Measurements from ENCODE around the gene SYNPO2.
"Not testable (repeated sequence)": the region's sequence is repeated elsewhere in the genome, so short reads cannot be mapped to it uniquely, and the experiment has no call there.

SYNPO2 gene, protein sequence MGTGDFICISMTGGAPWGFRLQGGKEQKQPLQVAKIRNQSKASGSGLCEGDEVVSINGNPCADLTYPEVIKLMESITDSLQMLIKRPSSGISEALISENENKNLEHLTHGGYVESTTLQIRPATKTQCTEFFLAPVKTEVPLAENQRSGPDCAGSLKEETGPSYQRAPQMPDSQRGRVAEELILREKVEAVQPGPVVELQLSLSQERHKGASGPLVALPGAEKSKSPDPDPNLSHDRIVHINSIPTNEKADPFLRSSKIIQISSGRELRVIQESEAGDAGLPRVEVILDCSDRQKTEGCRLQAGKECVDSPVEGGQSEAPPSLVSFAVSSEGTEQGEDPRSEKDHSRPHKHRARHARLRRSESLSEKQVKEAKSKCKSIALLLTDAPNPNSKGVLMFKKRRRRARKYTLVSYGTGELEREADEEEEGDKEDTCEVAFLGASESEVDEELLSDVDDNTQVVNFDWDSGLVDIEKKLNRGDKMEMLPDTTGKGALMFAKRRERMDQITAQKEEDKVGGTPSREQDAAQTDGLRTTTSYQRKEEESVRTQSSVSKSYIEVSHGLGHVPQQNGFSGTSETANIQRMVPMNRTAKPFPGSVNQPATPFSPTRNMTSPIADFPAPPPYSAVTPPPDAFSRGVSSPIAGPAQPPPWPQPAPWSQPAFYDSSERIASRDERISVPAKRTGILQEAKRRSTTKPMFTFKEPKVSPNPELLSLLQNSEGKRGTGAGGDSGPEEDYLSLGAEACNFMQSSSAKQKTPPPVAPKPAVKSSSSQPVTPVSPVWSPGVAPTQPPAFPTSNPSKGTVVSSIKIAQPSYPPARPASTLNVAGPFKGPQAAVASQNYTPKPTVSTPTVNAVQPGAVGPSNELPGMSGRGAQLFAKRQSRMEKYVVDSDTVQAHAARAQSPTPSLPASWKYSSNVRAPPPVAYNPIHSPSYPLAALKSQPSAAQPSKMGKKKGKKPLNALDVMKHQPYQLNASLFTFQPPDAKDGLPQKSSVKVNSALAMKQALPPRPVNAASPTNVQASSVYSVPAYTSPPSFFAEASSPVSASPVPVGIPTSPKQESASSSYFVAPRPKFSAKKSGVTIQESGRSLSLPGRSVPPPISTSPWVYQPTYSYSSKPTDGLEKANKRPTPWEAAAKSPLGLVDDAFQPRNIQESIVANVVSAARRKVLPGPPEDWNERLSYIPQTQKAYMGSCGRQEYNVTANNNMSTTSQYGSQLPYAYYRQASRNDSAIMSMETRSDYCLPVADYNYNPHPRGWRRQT

DNA sequence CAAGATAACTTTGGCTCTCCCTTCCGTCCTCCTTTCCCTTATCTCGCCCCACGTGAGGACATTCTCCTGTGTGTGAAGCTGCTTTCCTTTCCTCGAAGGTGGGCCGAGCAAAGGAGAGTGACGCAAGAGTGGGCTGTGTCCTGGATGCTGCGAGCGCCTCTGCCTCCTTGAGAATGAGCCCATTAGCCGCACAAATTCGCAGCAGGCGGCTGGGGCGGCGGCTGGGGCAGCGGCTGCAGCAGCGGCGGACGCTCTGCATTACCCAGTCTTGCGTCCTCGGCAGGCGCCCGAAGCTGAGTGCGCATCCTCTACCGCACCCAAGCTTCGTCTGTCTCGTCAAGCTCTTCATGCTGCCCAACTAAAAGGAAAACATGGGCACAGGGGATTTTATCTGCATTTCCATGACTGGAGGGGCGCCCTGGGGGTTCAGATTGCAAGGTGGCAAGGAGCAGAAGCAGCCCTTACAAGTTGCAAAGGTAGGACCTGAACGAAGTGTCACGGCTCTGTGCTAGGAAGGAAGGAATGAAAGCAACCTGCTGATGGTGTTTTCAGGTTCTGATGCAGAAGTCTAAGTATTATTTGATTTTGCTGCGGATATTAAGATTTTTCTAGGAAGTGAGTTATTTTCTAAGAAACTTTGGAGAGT lies at the start of gene SYNPO2:
Gene SYNPO2, plus strand, starts transcription at position 189 of the 646 bp plus-strand sequence. Its CDS starts 183 bp downstream, at position 372.
- DNase-seq (ENCODE audit: low read depth) = peak; percentile 89

DNA sequence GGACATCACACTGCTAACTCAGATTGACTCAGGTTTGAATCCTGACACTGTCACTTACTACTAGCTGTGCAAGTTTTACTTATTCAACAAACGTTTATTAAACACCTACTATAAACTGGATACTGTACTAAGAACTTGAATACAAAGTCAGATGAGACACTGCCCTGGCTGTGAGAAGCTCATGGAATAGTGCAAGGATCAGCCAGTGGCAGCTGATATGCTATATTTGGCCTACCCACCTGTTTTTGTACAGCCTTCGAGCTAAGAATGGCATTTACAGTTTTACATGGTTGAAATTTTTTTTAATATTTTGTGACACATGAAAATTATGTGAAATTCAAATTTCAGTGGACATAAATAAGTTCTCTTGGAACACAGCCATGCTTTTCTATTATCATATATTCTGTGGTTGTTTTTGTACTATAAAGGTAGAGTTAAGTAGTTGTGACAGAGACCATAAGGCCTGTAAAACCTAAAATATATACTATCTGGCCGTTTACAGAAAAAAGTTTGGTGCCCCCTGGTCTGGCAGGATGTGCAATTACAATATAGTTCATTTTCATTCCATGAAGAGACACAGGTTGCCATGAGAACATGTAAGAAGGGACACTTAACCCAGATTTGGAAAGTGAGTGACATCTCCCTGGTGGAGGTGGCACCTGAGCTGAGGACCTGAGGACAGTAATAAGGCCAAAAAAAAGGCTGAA lies 49.3 kb upstream of the SYNPO2 start:
- no peak for DNase-seq (ENCODE audit: low read depth)

DNA sequence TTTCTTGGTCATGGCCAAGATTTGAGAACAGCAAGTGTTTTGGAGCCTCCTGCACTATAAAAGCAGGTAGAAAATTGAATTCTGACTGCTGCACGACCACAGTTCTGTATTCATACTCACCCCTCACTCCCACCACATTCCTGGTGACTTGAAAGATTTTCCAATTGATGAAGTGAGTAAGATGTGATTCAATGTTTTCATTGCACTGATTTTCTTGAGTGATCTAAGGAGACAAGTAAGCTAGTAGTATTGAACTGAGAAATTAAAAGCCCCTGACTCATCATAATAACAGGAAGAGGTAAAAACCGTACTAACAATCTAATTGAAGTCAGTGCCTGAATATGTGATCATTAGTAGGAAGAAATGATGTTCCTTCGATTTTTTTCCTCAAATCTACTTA lies 46.6 kb upstream of the SYNPO2 start:
- no peak for DNase-seq (ENCODE audit: low read depth)

DNA sequence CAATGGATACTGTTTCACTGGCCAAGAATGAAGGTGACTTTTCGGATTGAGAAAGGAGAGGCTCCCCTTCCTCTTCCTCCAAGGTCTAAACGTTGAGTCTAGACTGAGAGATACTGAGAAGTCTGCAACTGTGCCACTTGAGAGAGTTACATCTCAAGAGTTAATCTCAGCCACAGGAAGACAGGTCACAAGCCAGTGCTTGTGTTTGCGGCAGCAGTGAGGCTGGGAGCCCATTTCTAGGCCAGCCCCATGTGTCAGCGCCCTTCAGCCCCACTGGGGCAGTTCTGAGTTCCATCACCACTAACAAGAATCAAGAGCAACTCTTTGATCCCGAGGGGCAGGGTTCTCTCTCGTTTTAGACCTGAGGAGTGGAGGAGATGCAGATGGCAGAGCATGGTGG lies 45.4 kb upstream of the SYNPO2 start:
- no peak for DNase-seq (ENCODE audit: low read depth)

DNA sequence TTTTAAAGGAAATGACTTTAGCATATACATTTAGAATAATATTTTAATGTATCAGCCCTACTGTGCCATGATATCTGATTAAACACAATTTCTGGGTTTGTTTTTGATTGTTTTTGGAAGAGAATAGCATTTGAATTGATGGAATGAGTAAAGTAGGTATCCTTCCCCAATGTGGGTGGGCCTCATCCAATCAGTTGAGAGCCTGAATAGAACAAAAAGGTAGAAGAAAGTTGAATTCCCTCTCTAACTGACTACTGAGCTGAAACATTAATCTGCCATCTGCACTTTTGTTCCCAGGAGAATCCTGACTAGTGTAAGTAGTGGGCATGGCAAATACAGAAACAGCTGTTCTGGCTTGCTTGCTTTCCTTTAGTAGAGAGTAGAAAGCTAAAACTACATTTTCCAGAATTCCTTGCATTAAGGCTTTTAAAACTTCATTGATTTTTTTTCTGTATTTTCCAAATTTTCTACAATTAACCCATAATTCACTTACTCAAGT lies 43.1 kb upstream of the SYNPO2 start:
- DNase-seq (ENCODE audit: low read depth) = no peak

DNA sequence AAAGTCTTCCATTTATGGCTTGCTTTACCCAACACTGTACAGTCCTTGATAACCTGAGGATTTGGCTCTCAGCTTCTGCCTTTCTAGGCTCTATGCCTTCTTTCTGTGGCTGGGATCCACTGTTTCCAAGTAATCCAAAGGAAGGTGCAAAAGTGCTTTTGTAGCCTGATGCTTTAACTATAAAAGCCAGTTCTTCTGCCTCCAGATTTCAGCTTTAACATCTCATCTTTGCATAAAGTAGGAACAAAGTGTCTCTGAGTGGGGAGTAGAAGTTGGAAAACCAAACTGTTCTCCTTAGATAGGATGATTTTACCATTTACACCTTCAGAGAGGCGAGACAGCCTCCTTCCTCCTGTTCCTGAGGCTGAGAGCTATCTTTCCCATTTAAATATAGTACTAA lies 41.7 kb upstream of the SYNPO2 start:
- DNase-seq (ENCODE audit: low read depth) = no peak

DNA sequence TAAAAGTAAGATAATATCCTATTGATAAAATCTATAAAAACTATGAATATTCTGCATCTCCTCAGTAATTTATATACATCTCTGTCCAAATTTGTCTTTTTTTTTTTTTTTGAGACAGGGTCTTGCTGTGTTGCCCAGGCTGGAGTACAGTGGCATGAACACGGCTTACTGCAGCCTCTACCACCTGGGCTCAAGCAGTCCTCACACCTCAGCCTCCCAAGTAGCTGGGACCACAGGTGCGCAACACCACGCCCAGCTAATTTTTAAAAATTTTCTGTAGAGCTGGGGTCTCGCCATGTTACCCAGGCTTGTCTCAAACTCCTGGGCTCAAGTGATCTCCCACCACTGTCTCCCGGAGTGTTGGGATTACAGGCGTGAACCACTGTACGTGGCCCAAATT lies 40.4 kb upstream of the SYNPO2 start:
- no peak for DNase-seq (ENCODE audit: low read depth)

DNA sequence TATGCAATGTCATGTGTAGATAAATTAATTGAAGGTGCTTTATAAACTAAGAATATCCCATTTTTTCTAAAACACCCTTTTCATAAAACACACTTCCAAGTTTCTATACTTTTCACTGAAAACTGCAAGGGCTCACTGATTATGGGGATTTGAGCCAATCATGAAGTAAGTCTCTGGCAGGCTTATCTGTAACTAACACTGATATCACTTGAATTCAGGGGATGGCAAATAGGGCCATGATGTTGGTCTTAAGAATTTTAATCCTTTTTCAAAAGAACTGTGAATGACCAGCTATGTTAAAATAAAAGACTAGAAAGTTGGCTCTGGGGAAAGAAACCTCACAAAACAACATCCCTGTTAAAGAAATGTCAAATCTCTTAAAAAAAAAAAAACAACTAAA lies 39.8 kb upstream of the SYNPO2 start:
- no peak for DNase-seq (ENCODE audit: low read depth)

DNA sequence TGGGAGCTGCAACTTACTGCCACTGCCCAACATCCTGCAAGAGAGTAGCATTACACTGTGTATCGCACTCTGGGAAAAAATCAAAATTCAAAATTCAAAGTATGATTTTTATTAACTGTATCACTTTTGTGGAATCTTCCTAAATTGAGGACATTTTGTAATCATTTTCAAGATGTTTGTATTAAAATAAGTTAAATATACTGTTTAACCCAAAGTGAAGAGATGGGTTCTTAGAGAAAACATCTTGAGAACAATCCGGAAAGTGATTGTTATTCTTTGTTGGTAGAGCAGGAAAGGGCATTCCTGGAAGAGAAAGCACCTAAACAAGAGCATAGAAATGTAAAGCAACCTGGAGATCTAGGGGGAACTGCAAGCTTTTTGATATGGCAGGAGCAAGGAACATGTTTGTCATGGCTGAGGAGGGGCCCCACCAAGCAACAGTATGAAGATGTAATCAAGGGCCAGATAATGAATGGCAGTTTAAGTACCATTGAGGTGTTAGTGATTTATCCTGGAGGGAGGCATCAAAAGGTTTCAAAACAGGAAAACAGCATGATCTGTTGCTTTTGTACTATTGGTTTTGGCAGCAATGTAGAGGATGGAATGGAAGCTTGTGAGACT lies 38.7 kb upstream of the SYNPO2 start:
- DNase-seq (ENCODE audit: low read depth) = no peak

DNA sequence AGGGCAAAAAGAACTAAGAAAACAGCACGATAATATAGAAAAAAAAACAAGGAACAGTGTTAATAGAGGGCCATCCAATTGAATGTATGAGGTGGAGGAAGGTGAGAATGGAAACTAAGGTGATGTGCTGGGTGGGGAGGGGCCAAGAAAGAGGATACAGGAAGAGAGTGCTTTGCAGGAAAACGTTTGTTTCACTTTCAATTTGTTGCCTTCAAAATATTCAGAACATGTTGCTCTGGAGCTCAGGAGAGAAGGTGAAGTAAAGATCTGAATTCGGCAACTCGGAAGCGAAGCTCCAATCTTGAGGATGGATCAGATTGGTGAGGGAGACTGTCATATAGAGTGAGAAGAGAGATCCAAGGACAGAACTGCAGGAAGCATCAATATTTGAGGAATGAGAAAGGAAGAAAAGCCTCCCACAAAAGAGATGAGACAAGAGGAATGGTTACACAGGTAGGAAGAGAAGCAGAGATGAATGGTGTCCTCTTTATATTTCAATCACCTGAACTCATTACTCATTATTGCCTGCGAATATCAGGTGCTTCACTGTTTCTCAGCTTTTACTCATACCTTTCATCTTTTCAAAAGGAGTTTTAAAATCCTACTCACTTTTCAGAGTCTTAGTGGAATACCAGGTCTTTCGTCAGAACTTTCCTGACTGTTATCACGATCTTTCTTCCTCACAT lies 38.0 kb upstream of the SYNPO2 start:
- peak; percentile 30 for DNase-seq (ENCODE audit: low read depth)

DNA sequence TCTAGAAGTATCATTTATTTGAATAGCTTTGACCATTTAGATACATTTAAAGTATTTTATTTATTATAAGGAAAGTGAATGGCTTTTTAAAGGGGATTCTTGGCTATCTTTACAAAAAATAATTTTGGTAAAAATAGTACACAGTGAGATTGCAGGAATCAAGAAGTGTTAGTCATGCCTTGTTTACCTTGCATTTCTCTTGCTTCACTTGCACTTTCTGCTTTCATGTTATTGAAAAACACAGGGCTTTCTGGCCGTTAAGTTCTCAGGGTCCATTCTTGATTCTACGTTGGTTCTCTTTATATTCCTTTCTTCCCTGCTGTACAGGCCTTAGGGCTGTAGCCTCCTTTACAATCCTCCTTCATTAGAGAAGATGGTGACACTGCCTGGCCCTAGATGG lies 30.9 kb upstream of the SYNPO2 start:
- no peak for DNase-seq (ENCODE audit: low read depth)

DNA sequence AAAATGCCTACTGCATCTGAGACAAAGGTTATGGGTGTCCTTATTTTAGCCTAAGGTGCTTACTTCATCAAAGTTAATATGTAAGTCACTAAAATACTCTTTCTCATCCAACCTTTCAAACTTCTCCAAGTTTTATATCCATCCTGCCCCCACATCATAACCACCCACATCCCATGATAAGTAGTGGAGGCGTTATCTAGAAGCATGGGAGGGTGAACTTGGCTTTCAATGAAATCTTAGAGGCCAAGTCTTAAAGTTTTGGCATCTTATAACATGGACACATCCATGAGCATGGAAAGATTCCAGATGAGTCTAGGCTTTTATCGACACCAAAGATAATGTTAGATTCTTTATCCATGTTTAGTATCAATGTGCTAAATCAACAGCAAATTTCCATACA lies 29.9 kb upstream of the SYNPO2 start:
- DNase-seq (ENCODE audit: low read depth) = no peak

DNA sequence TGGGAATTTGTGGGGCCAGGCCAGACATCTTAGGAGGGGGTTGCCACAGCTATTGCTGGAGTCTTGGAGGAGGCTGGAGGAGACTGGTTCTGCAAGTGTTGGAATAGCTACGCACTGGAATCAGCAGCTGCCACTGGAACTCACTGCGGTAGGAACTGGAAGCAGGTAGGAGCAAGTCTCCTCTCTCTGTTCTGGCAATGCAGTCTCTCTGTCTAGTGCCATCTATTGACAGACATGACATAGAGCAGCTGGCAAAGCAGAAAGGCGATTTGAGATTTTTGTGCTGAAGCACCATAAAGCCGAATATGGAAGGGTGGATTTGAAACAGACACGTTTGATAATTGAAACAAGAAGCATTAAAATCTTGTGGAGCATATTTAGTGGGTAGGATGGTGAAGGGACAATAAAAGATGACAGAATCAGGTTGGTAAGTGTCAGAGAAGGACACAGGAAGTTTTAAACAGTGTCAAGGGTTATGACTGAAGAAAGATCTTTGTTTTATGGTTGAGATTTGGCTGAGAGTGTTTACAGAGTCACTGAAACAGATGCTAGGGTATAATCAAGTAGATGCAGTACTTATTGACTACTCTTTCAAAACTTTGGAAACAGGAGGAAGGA lies 23.5 kb upstream of the SYNPO2 start:
- DNase-seq (ENCODE audit: low read depth) = peak; percentile 67

DNA sequence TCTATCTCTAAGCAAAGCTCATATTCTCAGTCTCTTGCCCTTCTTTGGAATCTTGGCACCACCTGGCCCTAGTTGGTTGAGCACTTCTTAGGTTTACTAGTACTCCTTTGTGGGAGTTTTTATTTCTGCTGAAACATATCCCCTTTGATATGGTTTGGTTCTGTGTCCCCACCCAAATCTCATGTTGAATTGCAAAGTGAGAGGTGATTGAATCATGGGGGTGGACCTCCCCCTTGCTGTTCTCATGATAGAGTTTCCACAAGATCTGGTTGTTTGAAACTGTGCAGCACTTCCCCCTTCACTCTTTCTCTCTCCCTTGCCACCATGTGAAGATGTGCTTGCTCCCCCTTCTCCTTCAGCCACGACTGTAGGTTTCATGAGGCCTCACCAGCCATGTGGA lies 22.2 kb upstream of the SYNPO2 start:
- DNase-seq (ENCODE audit: low read depth) = no peak

DNA sequence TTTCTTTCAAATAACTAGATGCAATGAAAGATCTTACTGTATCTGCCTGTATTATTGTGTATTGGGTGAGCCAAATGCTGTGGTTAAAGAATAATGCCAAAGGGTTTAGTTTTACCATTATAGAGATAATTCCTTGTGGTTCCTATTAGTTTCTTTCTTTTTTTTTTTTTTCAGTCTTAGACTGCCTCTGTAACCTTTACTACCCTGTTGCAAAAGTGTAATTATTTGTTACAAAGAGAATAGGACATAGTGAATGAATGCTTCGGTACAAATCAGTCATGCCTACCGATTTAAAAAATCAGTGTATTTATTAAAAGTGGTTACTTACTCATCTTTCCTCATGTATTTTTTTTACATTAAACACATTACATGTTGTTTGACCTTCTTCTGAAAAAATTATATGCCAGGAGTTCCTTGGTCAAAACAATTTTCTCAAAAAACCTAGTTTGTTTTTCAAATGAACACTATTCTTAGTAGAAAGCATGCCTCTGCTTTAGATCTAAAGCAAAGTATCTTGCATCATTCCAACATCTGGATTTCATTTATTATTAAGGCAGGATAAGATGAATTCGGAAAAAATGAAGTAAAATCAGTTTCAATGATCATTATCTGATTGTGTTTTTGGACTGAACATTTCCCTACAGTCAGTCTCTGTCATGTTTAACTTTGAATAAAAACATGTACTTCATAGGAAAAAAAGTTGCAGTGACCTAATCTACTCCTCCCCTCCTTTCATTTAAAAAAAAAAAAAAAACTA lies 21.2 kb upstream of the SYNPO2 start:
- no peak for DNase-seq (ENCODE audit: low read depth)

DNA sequence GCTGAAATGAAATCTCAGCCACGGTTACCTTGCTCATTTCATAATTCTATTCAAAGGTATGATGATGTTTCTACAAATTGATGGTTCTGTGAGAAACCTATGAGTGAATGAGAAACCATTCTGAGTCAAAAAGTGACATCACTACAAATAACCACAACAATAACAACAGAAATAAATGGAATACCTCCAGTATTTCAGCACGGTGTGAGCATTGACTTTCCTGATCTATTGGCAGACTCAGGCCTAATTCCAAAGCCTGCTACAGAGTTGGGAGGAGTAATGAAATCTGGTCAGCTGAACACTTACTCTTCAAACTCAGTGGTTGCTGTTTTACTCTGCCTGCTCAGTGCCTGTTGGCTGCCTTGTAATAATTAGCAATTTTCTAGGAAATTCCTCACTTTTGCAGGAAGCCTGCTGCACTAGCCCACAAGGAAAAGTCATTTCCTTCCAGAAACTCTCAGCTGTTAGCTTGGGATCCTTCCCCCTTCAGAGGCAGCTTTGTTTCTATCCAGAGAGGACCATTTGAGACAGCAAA lies 18.8 kb upstream of the SYNPO2 start:
- DNase-seq (ENCODE audit: low read depth) = peak; percentile 34

DNA sequence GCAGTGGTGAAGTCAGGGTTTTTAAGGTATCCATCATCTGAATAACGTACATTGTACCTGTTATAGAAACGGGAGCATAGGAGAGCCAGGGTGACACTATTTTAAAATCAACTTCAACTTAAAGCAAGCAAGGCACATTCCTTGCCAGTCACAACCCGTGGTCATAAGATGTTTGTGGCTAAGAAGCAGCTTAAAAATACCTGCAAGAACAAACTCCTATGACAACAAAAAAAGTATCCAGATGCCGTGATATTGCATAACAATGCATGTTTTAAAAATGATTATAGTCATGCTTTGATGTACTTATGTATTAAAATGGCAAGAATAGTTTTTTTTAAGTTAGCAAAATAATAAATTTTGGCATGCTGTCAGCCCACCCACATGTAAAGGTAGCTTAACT lies 16.5 kb upstream of the SYNPO2 start:
- DNase-seq (ENCODE audit: low read depth) = peak; percentile 14

DNA sequence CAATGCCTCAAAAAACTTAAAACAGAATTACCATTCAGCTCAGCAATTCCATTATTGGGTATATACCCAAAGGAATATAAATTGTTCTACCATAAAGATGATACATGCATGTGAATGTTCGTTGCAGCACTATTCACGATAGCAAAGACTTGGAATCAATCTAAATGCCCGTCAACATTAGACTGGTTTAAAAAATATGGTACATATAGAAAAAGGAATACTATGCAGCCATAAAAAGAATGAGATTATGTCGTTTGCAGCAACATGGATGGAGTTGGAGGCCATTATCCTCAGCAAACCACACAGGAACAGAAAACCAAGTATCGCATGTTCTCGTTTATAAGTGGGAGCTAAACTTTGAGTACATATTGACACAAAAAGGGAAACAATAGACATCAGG lies 10.9 kb upstream of the SYNPO2 start:
- no peak for DNase-seq (ENCODE audit: low read depth)

DNA sequence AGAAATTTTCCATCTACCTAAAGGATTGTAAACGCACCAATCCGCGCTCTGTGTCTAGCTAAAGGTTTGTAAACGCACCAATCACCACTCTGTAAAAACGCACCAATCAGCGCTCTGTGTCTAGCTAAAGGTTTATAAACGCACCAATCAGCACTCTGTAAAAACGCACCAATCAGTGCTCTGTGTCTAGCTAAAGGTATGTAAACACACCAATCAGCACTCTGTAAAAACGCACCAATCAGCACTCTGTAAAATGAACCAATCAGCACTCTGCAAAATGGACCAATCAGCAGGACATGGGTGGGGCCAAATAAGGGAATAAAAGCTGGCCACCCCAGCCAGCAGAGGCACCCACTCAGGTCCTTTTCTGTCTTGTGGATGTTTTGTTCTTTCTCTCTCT lies 10.1 kb upstream of the SYNPO2 start:
- not testable (repeated sequence) for DNase-seq (ENCODE audit: low read depth)

Measured in amniotic epithelial cell (primary cell).